ENCODE results near the gene ICAM1. TPM values are rescaled to one million over a fixed set of nuclear protein-coding genes. Genes with fewer than 3 reads are reported as not detected.

The ICAM1 gene
- 45.0 and 59.4 TPM in 2 replicates for total RNA-seq

GRCh38 chr19:10270616-10271394, at the start of gene ICAM1:
Gene ICAM1 (plus strand): TSS chr19:10271120. CDS start chr19:10271160, 40 bp downstream.

GRCh38 chr19:10230861-10231611, 39.9 kb upstream of the ICAM1 start, which contains the start of gene S1PR2:
Gene S1PR2 (minus strand): TSS chr19:10231331. CDS start chr19:10224905, 6,426 bp downstream.

GRCh38 chr19:10251792-10252694, 18.9 kb upstream of the ICAM1 start, which contains the start of gene MRPL4:
Gene MRPL4 (plus strand): TSS chr19:10252214. CDS start chr19:10252254, 40 bp downstream.

GRCh38 chr19:10286803-10287737, 16.1 kb downstream of the ICAM1 start, which contains the start of gene ICAM4:
Gene ICAM4 (plus strand): TSS chr19:10286955. CDS start chr19:10287013, 58 bp downstream.

GRCh38 chr19:10289836-10290356, 19.0 kb downstream of the ICAM1 start, which contains the start of gene ICAM5:
Gene ICAM5 (plus strand): TSS chr19:10289952. CDS start chr19:10290044, 92 bp downstream.

GRCh38 chr19:10309423-10309822, 38.5 kb downstream of the ICAM1 start, which contains the start of gene ZGLP1:
Gene ZGLP1 (minus strand): TSS chr19:10309815.

GRCh38 chr19:10315335-10316214, 44.7 kb downstream of the ICAM1 start, which contains the start of gene FDX2:
Gene FDX2 (minus strand): TSS chr19:10316015. CDS start chr19:10315996, 19 bp downstream.

GRCh38 chr19:10332965-10333757, 62.2 kb downstream of the ICAM1 start, which contains the start of gene RAVER1:
Gene RAVER1 (minus strand): TSS chr19:10333529. CDS start chr19:10333507, 22 bp downstream.

Other genes with a start within 250 kb of the ICAM1 start
- gene SHFL, start 184.8 kb upstream of the ICAM1 start, total RNA-seq, result 12.1 and 15.3 TPM in 2 replicates
- gene ANGPTL6, start 168.4 kb upstream of the ICAM1 start, total RNA-seq, result not detected in 2 replicates
- 26.5 and 30.5 TPM in 2 replicates for gene PPAN, start 164.8 kb upstream of the ICAM1 start, total RNA-seq
- gene P2RY11, start 159.4 kb upstream of the ICAM1 start, total RNA-seq, result under 0.01 and 4.6 TPM in 2 replicates
- 299 and 319 TPM in 2 replicates for gene EIF3G, start 151.2 kb upstream of the ICAM1 start, total RNA-seq
- 81.2 and 82.7 TPM in 2 replicates for gene DNMT1, start 76.2 kb upstream of the ICAM1 start, total RNA-seq
- gene S1PR2, start 39.8 kb upstream of the ICAM1 start, total RNA-seq, result 8.1 and 8.5 TPM in 2 replicates
- 140 and 145 TPM in 2 replicates for gene MRPL4, start 18.9 kb upstream of the ICAM1 start, total RNA-seq
- gene ICAM4, start 15.8 kb downstream of the ICAM1 start, total RNA-seq, result 1.6 and 4.0 TPM in 2 replicates
- gene ICAM5, start 18.8 kb downstream of the ICAM1 start, total RNA-seq, result 4.3 and 8.4 TPM in 2 replicates
- 0.53 and 0.58 TPM in 2 replicates for gene ZGLP1, start 38.7 kb downstream of the ICAM1 start, total RNA-seq
- gene FDX2, start 44.9 kb downstream of the ICAM1 start, total RNA-seq, result 31.7 and 53.9 TPM in 2 replicates
- gene RAVER1, start 62.4 kb downstream of the ICAM1 start, total RNA-seq, result 22.0 and 23.4 TPM in 2 replicates
- 12.1 and 33.2 TPM in 2 replicates for gene ICAM3, start 68.5 kb downstream of the ICAM1 start, total RNA-seq
- 96.1 and 133 TPM in 2 replicates for gene TYK2, start 109.5 kb downstream of the ICAM1 start, total RNA-seq
- 278 and 292 TPM in 2 replicates for gene CDC37, start 132.4 kb downstream of the ICAM1 start, total RNA-seq
- gene PDE4A, start 149.4 kb downstream of the ICAM1 start, total RNA-seq, result 4.3 and 5.8 TPM in 2 replicates
- gene KEAP1, start 232.2 kb downstream of the ICAM1 start, total RNA-seq, result 63.4 and 75.1 TPM in 2 replicates
- not detected in 2 replicates for gene S1PR5, start 246.3 kb downstream of the ICAM1 start, total RNA-seq